Measurements from ENCODE around the gene SLC6A19.
A peak's percentile ranks its signal among the peaks of the same experiment; 100 is the strongest.
"Not testable (repeated sequence)": the region's sequence is repeated elsewhere in the genome, so short reads cannot be mapped to it uniquely, and the experiment has no call there.

SLC6A19 gene

DNA sequence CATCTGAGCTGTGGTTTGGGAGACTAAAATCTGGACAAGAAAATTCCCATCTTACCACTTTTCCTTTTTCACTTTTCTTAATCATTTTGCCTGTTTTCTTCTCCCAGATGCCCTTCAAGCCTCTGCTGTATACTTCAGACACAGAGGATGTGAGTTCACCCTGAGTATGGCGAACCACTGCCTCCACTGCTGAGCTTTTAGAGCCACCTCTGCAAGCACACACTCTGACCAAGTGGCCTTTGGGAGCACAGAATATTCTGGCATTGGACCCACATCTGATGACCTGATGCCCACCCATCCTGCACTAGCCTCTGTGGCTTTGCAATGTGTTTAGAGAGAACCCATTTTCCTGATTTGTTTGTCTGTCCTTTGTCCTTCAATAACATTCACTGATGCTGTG, 61.0 kb downstream of the SLC6A19 start:
- no peak for ATAC-seq (replicated peaks)
- peaks cover 0 to 6% of the 10 kb centered on the region in 2 donors for H3K27me3 Mint-ChIP-seq
- H3K4me3 Mint-ChIP-seq = no peak overlapping the region
- H3K36me3 Mint-ChIP-seq = peaks cover 13 to 29% of the 10 kb centered on the region in 2 donors
- no peak for DNase-seq
- H3K4me1 Mint-ChIP-seq = no peaks in the 10 kb centered on the region
- no peak overlapping the region for H3K27ac Mint-ChIP-seq
- peaks cover 14 to 23% of the 10 kb centered on the region in 2 donors for H3K9me3 Mint-ChIP-seq

DNA sequence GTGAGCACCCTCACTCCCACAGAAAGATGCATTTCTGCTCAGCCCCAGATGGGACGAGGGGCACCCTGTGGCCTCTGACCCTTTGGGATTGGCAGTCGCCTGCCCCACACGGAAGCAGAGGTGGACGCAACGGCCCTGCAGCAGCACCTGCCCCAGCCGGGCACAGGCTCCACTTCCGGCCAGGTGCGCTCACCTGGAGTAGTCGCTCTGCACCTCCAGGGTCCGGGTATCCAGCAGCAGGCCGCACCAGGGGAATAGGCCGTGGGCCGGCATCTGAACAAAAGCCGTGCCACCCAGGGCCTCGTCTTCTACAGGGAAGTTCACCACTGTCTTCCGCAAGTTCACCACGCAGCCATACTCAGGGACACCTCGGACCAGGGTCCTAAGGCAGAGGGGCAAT, 62.8 kb downstream of the SLC6A19 start:
- no peak overlapping the region for H3K4me3 Mint-ChIP-seq
- no peaks in the 10 kb centered on the region for H3K27me3 Mint-ChIP-seq
- no peak overlapping the region for H3K27ac Mint-ChIP-seq
- ATAC-seq (replicated peaks) (no peak), DNase-seq (no peak)
- peaks cover 14 to 24% of the 10 kb centered on the region in 2 donors for H3K9me3 Mint-ChIP-seq
- peaks cover 13 to 29% of the 10 kb centered on the region in 2 donors for H3K36me3 Mint-ChIP-seq
- no peaks in the 10 kb centered on the region for H3K4me1 Mint-ChIP-seq

DNA sequence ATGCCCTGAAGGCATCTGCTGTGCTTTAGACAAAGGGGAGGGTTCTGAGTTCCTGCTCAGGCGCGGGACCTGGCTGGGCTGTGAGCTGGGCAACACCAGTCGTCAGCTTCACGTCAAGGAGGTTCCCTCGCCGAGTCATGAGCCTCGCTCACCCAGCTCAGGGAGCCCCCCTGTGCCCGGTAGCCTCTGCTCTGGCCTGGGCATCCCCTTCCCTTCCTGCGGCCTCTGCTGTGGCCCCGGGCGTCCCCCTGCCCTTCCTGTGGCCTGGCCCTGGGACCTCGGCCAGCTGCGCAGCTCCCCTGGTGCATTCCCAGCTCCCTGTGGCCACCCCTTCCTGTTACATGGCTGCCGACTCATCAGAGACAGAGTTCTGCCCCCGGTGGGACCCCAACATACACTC, 63.6 kb downstream of the SLC6A19 start:
- no peak for ATAC-seq (replicated peaks)
- H3K4me1 Mint-ChIP-seq = no peaks in the 10 kb centered on the region
- no peak for DNase-seq
- peaks cover 14 to 24% of the 10 kb centered on the region in 2 donors for H3K9me3 Mint-ChIP-seq
- H3K27ac Mint-ChIP-seq = no peak overlapping the region
- peaks cover 13 to 29% of the 10 kb centered on the region in 2 donors for H3K36me3 Mint-ChIP-seq
- H3K4me3 Mint-ChIP-seq = no peak overlapping the region
- H3K27me3 Mint-ChIP-seq = no peaks in the 10 kb centered on the region

DNA sequence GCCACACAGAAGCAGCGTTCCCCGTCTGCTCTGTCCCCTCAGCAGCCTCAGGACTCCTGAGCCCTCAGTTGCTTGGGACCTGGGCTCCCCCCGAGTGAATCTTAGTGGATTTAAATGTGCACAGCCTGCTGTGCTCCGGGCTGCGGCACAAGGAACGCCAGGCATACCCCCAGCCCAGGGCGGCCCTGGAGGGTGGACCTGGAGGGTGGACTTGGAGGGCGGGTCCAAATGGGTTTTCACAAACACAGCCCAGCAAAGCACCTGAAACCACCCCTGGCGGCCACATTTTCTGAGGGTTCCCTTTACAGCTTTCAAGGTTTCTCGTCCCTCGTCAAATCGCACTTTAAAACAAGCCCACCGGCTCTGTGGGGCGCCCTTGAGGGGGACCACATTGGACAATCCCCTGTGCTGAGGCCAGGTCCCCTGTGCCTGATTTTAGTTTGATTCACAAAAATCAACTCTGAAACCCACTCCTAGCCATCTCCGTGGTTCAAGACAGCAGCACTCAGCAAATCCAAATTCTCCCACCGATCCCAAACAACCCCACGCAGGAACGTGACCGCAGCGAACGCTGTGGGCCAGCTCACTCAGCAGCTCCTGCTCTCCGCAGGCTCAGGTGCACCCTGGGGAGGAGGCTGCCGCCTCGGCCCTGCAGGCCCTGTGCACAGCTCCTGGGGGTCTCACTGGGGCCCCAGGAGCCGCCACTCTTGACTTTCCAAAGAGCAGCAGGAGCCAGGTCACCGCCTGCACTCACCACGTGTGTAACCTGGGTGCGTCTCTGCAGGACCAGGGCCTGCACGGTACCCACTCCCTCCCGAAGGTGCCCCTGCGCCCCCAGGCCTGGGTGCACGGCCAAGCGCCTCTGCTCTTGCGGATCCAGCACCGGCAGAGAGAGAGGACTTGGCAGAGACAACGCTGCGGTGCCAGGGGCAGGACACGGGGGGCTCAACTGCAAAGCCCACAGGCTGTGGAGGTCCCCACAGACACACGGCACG, 64.4 kb downstream of the SLC6A19 start:
- Mint-ChIP-seq H3K36me3 (peaks cover 11 to 28% of the 10 kb centered on the region in 2 donors), H3K9me3 (peaks cover 11 to 20% of the 10 kb centered on the region in 2 donors), H3K4me3 (no peak overlapping the region), H3K4me1 (no peaks in the 10 kb centered on the region), H3K27me3 (no peaks in the 10 kb centered on the region), H3K27ac (no peak overlapping the region)
- ATAC-seq (replicated peaks) (no peak), DNase-seq (no peak)

DNA sequence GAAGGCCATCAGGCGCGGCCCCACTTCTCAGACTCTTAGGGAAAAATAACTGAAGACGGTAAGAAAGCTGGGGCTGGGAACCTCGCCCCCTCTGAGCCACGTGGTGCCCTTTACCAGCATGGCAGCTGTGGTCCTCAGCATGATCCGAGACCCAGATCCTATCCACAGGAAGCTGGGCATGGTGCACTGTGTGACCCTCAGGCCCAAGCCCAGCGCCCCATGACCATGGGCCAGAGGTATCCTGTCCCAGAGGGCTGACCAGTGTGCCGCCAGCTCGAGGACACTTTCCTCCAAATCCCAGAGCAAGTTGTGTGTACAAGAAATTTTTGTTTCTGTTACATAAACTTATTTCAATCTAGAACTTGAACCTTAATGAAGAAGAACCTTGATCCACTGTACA, 65.4 kb downstream of the SLC6A19 start:
- Mint-ChIP-seq H3K4me1 (no peaks in the 10 kb centered on the region), H3K27me3 (no peaks in the 10 kb centered on the region), H3K9me3 (peaks cover 10 to 17% of the 10 kb centered on the region in 2 donors), H3K4me3 (no peak overlapping the region), H3K27ac (no peak overlapping the region), H3K36me3 (peaks cover 13 to 22% of the 10 kb centered on the region in 2 donors)
- ATAC-seq (replicated peaks) = no peak
- no peak for DNase-seq

DNA sequence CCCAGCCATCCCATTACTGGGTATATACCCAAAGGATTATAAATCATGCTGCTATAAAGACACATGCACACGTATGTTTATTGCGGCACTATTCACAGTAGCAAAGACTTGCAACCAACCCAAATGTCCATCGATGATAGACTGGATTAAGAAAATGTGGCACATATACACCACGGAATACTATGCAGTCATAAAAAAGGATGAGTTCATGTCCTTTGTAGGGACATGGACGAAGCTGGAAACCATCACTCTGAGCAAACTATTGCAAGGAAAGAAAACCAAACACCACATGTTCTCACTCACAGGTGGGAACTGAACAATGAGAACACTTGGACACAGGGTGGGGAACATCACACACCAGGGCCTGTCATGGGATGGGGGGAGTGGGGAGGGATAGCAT, 66.1 kb downstream of the SLC6A19 start:
- ATAC-seq (replicated peaks); H3K27ac Mint-ChIP-seq; H3K4me1 Mint-ChIP-seq; H3K4me3 Mint-ChIP-seq; DNase-seq; H3K27me3 Mint-ChIP-seq: not testable (repeated sequence)
- Mint-ChIP-seq H3K9me3 (peaks cover 3 to 10% of the 10 kb centered on the region in 2 donors), H3K36me3 (peaks cover 7 to 15% of the 10 kb centered on the region in 2 donors)

DNA sequence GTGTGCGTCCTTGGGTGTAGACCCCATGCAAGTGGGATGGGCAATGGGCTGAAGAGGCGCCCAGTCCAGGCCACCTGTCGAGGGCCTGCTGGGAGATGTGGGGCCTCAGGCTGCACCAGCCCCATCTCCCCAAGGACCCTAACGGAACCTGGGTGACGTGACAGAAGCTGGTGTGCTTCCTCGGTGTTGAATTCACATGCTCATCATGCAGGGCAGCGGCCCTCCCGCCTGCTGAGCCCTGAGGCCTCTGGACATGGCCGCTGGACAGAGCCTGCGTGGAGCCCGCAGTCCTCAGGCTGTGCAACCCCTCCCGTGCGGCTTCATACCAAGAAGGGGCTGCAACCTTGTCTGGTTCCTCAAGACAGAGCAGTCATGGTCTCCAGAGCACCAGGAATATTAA, 66.7 kb downstream of the SLC6A19 start:
- DNase-seq = no peak
- Mint-ChIP-seq H3K27me3 (no peaks in the 10 kb centered on the region), H3K9me3 (peaks cover 0 to 7% of the 10 kb centered on the region in 2 donors), H3K4me1 (no peaks in the 10 kb centered on the region), H3K27ac (no peak overlapping the region), H3K36me3 (peaks cover 4 to 12% of the 10 kb centered on the region in 2 donors), H3K4me3 (no peak overlapping the region)
- no peak for ATAC-seq (replicated peaks)

DNA sequence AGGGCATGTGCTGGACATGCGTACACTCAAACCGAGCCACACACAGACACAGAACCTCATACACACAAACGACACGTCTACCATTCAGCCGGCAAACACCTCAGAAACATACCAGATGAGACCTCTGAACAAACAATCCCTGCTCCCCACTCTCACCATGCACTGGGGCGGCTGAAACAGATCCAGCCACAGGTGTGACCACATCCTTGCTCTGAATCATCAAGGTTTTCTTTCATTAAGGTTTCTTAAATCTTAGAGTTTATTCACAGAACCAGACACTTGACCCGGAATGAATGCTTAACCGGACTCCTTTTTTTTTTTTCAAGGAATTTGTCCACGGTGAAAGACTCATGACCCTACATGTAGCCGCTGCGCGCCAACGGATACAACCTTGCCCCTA, 67.3 kb downstream of the SLC6A19 start:
- Mint-ChIP-seq H3K4me3 (no peak overlapping the region), H3K27ac (no peak overlapping the region), H3K4me1 (no peaks in the 10 kb centered on the region), H3K36me3 (peaks cover 4 to 10% of the 10 kb centered on the region in 2 donors), H3K9me3 (peaks cover 0 to 5% of the 10 kb centered on the region in 2 donors), H3K27me3 (no peaks in the 10 kb centered on the region)
- DNase-seq (no peak), ATAC-seq (replicated peaks) (no peak)

DNA sequence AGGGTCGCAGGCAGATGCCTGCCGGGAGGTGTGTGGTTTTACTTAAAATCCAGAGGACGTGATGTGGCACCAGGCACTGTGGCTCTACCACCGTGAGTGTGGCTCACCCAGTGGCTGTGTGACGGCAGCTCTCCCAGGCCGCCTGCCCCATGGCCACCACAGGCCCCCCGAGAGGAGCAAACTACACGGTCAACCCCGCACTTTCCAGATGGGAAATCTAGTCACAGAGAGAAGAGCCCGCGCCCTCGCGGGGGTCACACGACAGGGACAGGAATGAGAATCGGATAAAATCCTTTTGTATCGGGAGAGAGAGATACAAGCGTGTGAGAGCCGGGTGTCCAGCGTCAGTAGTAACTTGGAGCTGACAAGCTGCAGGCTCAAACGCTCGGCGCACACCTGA, 69.0 kb downstream of the SLC6A19 start:
- ATAC-seq (replicated peaks) = no peak

DNA sequence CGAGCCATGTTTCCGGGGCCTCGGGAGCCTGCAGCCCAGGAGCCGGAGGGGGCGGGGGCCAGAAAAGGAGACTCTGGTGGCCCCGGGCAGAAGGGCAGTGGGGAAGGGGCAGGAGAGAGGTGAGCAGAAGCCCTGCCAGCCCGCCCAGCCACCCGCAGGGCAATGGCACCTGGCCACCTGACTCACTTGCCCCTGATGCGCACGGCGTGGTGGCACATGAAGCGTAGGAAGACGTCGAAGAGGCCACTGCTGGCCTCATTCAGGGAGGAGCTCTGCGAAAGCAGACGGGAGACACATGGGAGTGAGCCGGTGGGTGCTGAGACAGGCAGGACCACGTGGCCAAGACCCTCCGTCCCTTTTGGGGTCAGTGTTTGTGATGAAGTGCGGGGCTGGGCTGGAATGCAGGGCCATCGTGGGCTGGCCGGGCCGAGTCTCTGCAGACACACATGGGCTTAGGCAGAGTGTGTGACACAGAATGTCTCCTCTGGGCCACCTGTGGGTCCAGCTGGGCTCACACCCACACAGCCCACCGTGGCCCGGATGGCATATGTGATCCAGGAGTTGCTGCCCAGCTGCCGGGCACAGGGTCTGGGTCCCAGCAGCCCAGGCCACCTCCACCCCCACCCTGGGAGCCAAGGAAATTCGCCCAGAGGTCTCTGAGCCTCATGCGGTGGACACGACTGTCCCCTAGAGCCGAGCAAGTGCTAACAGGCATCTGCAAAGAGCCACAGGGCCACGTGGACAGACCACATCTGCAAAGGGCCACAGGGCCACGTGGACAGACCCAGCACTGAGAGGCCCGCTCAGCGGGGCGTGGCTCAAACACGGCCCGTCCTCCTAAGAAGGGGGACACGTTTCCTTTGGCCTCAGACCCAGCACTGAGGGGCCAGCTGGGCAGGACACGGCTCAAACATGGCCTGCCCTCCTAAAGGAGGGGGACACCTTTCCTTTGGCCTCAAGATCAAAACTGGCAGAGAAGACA, 69.8 kb downstream of the SLC6A19 start:
- H3K36me3 Mint-ChIP-seq = peaks cover 2 to 3% of the 10 kb centered on the region in 2 donors
- H3K9me3 Mint-ChIP-seq = peaks cover 0 to 5% of the 10 kb centered on the region in 2 donors
- H3K4me3 Mint-ChIP-seq = no peak overlapping the region
- no peaks in the 10 kb centered on the region for H3K27me3 Mint-ChIP-seq
- DNase-seq (no peak), ATAC-seq (replicated peaks) (no peak)
- no peaks in the 10 kb centered on the region for H3K4me1 Mint-ChIP-seq
- H3K27ac Mint-ChIP-seq = no peak overlapping the region

More for the DNA sequence above, 69.0 kb downstream of the SLC6A19 start:
- no peaks in the 10 kb centered on the region for H3K27me3 Mint-ChIP-seq
- peaks cover 0 to 4% of the 10 kb centered on the region in 2 donors for H3K9me3 Mint-ChIP-seq
- no peaks in the 10 kb centered on the region for H3K4me1 Mint-ChIP-seq
- no peak for DNase-seq
- H3K36me3 Mint-ChIP-seq = peaks cover 2 to 3% of the 10 kb centered on the region in 2 donors
- H3K27ac Mint-ChIP-seq = peak overlapping the region; percentile 16
- no peak overlapping the region for H3K4me3 Mint-ChIP-seq

DNA sequence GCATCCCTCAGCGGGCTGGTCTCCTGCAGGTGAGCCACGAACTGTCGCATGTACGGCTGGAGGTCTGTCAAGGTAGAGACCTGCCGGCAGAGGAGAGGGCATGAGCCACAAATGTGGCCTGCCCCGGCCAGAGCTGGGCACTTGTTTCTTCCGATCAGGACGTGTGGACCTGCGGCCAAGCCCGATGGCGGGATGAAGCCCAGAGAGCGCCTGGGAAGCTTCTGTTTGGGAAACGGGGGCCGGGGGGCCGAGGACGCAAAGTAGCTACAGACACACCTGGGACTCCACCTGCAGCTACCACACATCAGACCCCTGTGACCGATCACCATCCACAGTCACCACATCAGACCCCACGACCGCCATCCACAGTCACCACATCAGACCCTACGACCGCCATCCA, 70.8 kb downstream of the SLC6A19 start:
- no peak overlapping the region for H3K4me3 Mint-ChIP-seq

DNA sequence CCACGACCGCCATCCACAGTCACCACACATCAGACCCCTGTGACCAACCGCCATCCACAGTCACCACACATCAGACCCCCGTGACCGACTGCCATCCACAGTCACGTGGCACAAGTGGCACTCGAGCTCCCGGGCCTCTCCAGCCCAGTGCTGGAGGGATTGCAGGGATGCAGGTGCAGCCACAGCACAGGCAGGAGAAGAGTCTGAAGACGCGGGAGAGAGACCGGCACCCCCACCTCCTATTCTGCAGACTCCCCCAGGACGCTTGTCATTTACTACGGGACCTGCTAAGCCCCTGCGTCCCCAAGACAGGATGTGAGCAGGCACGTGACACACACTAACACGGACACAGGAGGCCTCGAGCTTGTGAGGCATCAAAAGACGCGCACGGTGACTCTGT, 72.3 kb downstream of the SLC6A19 start:
- Mint-ChIP-seq H3K4me3 (no peak overlapping the region), H3K9me3 (peaks cover 5 to 6% of the 10 kb centered on the region in 2 donors), H3K27ac (no peak overlapping the region), H3K4me1 (no peaks in the 10 kb centered on the region), H3K27me3 (no peaks in the 10 kb centered on the region), H3K36me3 (peaks cover 2 to 11% of the 10 kb centered on the region in 2 donors)
- DNase-seq = no peak
- ATAC-seq (replicated peaks) = no peak

More for the DNA sequence above, 70.8 kb downstream of the SLC6A19 start:
- peaks cover 2 to 3% of the 10 kb centered on the region in 2 donors for H3K36me3 Mint-ChIP-seq
- ATAC-seq (replicated peaks) = no peak
- no peak for DNase-seq
- H3K4me1 Mint-ChIP-seq = no peaks in the 10 kb centered on the region
- H3K9me3 Mint-ChIP-seq = peaks cover 0 to 5% of the 10 kb centered on the region in 2 donors
- no peak overlapping the region for H3K27ac Mint-ChIP-seq
- H3K27me3 Mint-ChIP-seq = no peaks in the 10 kb centered on the region

DNA sequence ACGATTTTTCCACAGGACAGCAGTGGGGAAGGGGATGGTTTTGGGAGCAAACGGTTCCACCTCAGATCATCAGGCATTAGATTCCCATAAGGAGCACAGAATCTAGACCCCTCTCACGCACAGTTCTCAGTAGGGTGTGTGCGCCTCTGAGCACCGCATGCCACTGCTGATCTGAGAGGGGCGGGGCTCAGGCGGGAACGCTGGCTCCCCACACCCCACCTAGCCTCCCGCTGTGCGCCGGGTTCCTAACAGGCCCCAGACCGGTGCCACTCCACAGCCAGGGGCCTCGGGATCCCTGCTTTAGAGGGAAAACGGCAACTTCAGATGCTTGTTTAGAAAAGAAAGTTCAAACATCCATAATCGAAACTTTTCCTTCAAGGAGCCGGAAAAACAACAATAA, 73.1 kb downstream of the SLC6A19 start:
- Mint-ChIP-seq H3K36me3 (peaks cover 2 to 13% of the 10 kb centered on the region in 2 donors), H3K27ac (no peak overlapping the region), H3K4me3 (no peak overlapping the region), H3K27me3 (no peaks in the 10 kb centered on the region), H3K9me3 (peaks cover 5 to 8% of the 10 kb centered on the region in 2 donors), H3K4me1 (no peaks in the 10 kb centered on the region)
- DNase-seq (no peak), ATAC-seq (replicated peaks) (no peak)

Data from stimulated activated naive B cell treated with anti-CD40 and anti-IgM and Interleukin-4, amounts not matched to agents 10 μg/mL and 1 μg/mL and 100 μg/mL, for 72 hours (primary cell).